Measurements from ENCODE around the gene PITPNM3. TPM values are rescaled to one million over a fixed set of nuclear protein-coding genes. Genes with fewer than 3 reads are reported as not detected.

PITPNM3 gene
- polyA plus RNA-seq, 3 donors, result 0.29 TPM; not detected in 2

- 83% methylated on average over 1 of the region's 6 CpGs for WGBS (ENCODE audit: insufficient coverage)
These were observed 74.3 kb downstream of the PITPNM3 start for GRCh38 chr17:6482105-6482455.

GRCh38 chr17:6480303-6480675, 76.1 kb downstream of the PITPNM3 start:
- no peaks in the 10 kb centered on the region for H3K36me3 ChIP-seq (replicated peaks in 1 of 2; ENCODE audit: control insufficient read depth in 1 of 2, insufficient read depth in 2 of 2, low read length in 2 of 2)
- intact Hi-C loops (cut with micrococcal nuclease), result no loop called here
- WGBS (ENCODE audit: insufficient coverage), result 80% methylated on average over 8 of the region's 9 CpGs
- no peaks in the 10 kb centered on the region for H3K36me3 Mint-ChIP-seq
- H3K27me3 Mint-ChIP-seq (ENCODE audit: low read depth in 3 of 3), result peaks cover 6 to 10% (median 10%) of the 10 kb centered on the region in 3 donors
- H3K27me3 ChIP-seq (ENCODE audit: control insufficient read depth in 2 of 2, insufficient read depth in 2 of 2, low read length in 2 of 2), result no peaks in the 10 kb centered on the region
- no peaks in the 10 kb centered on the region for H3K79me2 ChIP-seq (ENCODE audit: insufficient read depth, low read length)
- no peak for DNase-seq
- H3K27ac Mint-ChIP-seq, result no peak overlapping the region
- H3K9ac ChIP-seq (ENCODE audit: insufficient read depth, low read length, poor library complexity, severe bottlenecking), result no peak overlapping the region
- no peak overlapping the region for H3K4me3 Mint-ChIP-seq
- no peaks in the 10 kb centered on the region for H3K9me3 ChIP-seq (replicated peaks in 1 of 2; ENCODE audit: control insufficient read depth in 1 of 2, insufficient read depth in 1 of 2, low read length in 2 of 2)
- TF ChIP-seq CTCF (IDR thresholded peaks at IDR 0.05), result no peak
- H3K4me1 ChIP-seq (ENCODE audit: control insufficient read depth in 1 of 2, insufficient read depth in 2 of 2, low read length in 2 of 2), result no peaks in the 10 kb centered on the region
- H2AFZ ChIP-seq (ENCODE audit: insufficient read depth, low read depth, low read length, poor library complexity, severe bottlenecking), result no peak overlapping the region
- H3K27ac ChIP-seq (ENCODE audit: low read depth in 1 of 2, low read length in 2 of 2), result no peak overlapping the region
- H4K20me1 ChIP-seq (ENCODE audit: insufficient read depth, low read length), result no peaks in the 10 kb centered on the region
- H3K9me3 Mint-ChIP-seq, result no peaks in the 10 kb centered on the region
- H3K4me2 ChIP-seq (replicated peaks; ENCODE audit: extremely low read depth, low read length, poor library complexity, severe bottlenecking), result no peak overlapping the region
- no peak overlapping the region for H3K4me3 ChIP-seq (replicated peaks in 1 of 3; ENCODE audit: low read depth in 2 of 3, low read length in 3 of 3)
- no peaks in the 10 kb centered on the region for H3K4me1 Mint-ChIP-seq

More at GRCh38 chr17:6482105-6482455, 74.3 kb downstream of the PITPNM3 start:
- no peaks in the 10 kb centered on the region for H4K20me1 ChIP-seq (ENCODE audit: insufficient read depth, low read length)
- Mint-ChIP-seq H3K36me3 (no peaks in the 10 kb centered on the region), H3K4me1 (no peaks in the 10 kb centered on the region), H3K9me3 (no peaks in the 10 kb centered on the region), H3K4me3 (no peak overlapping the region), H3K27me3 (ENCODE audit: low read depth in 3 of 3) (peaks cover 7 to 14% (median 8%) of the 10 kb centered on the region in 3 donors), H3K27ac (no peak overlapping the region)
- H3K27me3 ChIP-seq (ENCODE audit: control insufficient read depth in 2 of 2, insufficient read depth in 2 of 2, low read length in 2 of 2), result no peaks in the 10 kb centered on the region
- no peak overlapping the region for H3K27ac ChIP-seq (ENCODE audit: low read depth in 1 of 2, low read length in 2 of 2)
- no peaks in the 10 kb centered on the region for H3K79me2 ChIP-seq (ENCODE audit: insufficient read depth, low read length)
- H3K4me3 ChIP-seq (replicated peaks in 1 of 3; ENCODE audit: low read depth in 2 of 3, low read length in 3 of 3), result no peak overlapping the region
- H3K9ac ChIP-seq (ENCODE audit: insufficient read depth, low read length, poor library complexity, severe bottlenecking), result no peak overlapping the region
- no peak for DNase-seq
- no peak for TF ChIP-seq CTCF (IDR thresholded peaks at IDR 0.05)
- H3K36me3 ChIP-seq (replicated peaks in 1 of 2; ENCODE audit: control insufficient read depth in 1 of 2, insufficient read depth in 2 of 2, low read length in 2 of 2), result no peaks in the 10 kb centered on the region
- no peaks in the 10 kb centered on the region for H3K9me3 ChIP-seq (replicated peaks in 1 of 2; ENCODE audit: control insufficient read depth in 1 of 2, insufficient read depth in 1 of 2, low read length in 2 of 2)
- no peak overlapping the region for H2AFZ ChIP-seq (ENCODE audit: insufficient read depth, low read depth, low read length, poor library complexity, severe bottlenecking)
- H3K4me2 ChIP-seq (replicated peaks; ENCODE audit: extremely low read depth, low read length, poor library complexity, severe bottlenecking), result no peak overlapping the region
- intact Hi-C loops (cut with micrococcal nuclease), result no loop called here
- H3K4me1 ChIP-seq (ENCODE audit: control insufficient read depth in 1 of 2, insufficient read depth in 2 of 2, low read length in 2 of 2), result no peaks in the 10 kb centered on the region
